ENCODE data around the gene OR51A7.

OR51A7 gene

GRCh38 chr11:4919250-4919649, 15.7 kb downstream of the OR51A7 start, which contains the start of gene OR51G2:
TSS of gene OR51G2 (minus strand) at chr11:4919350. CDS start at chr11:4915663, 3,687 bp downstream.
- TF ChIP-seq CTCF (IDR thresholded peaks at IDR 0.05; ENCODE audit: low read depth, low read length): no peak
- no peak for DNase-seq (ENCODE audit: extremely low read depth, low read depth)

GRCh38 chr11:4921796-4922195, 18.2 kb downstream of the OR51A7 start:
- DNase-seq (ENCODE audit: extremely low read depth, low read depth): no peak
- TF ChIP-seq CTCF (IDR thresholded peaks at IDR 0.05; ENCODE audit: low read depth, low read length): no peak

- DNase-seq (ENCODE audit: extremely low read depth, low read depth): no peak
- TF ChIP-seq CTCF (IDR thresholded peaks at IDR 0.05; ENCODE audit: low read depth, low read length): no peak
Observed at GRCh38 chr11:4922304-4922703, 18.7 kb downstream of the OR51A7 start.

- no peak for TF ChIP-seq CTCF (IDR thresholded peaks at IDR 0.05; ENCODE audit: low read depth, low read length)
- DNase-seq (ENCODE audit: extremely low read depth, low read depth): no peak
Observed at GRCh38 chr11:4924239-4924638, 20.7 kb downstream of the OR51A7 start, which contains the start of gene OR51G1. TSS of gene OR51G1 (minus strand) at chr11:4924339. CDS start at chr11:4924339, 0 bp downstream.

GRCh38 chr11:4926608-4927007, 23.0 kb downstream of the OR51A7 start:
- TF ChIP-seq CTCF (IDR thresholded peaks at IDR 0.05; ENCODE audit: low read depth, low read length): no peak
- DNase-seq (ENCODE audit: extremely low read depth, low read depth): no peak

GRCh38 chr11:4932751-4933150, 29.2 kb downstream of the OR51A7 start:
- DNase-seq (ENCODE audit: extremely low read depth, low read depth): no peak
- no peak for TF ChIP-seq CTCF (IDR thresholded peaks at IDR 0.05; ENCODE audit: low read depth, low read length)

- DNase-seq (ENCODE audit: extremely low read depth, low read depth): no peak
- no peak for TF ChIP-seq CTCF (IDR thresholded peaks at IDR 0.05; ENCODE audit: low read depth, low read length)
Observed at GRCh38 chr11:4936745-4937144, 33.2 kb downstream of the OR51A7 start.
